GM19468 (cell line): Measurements from ENCODE around the gene AQP7.
A peak's percentile ranks its signal among the peaks of the same experiment; 100 is the strongest.
"Not testable (repeated sequence)": the region's sequence is repeated elsewhere in the genome, so short reads cannot be mapped to it uniquely, and the experiment has no call there.

ENCODE experiments used
- ATAC-seq: cut with Tn5 transposase; IDR thresholded peaks from one replicate; pipeline ENCODE4 v1.9.1; 2021; ENCODE audit warnings: mild to moderate bottlenecking, moderate library complexity, moderate number of reproducible peaks; ENCODE audit not compliant: unreplicated experiment; ENCODE audit errors: extremely low read depth

AQP7 gene

GRCh38 chr9:33402371-33402770 is at the start of gene AQP7:
Gene AQP7, minus strand, starts transcription at chr9:33402568. Its CDS starts 1,306 bp downstream, at chr9:33401262.
- not testable (repeated sequence) for ATAC-seq

- no peak for ATAC-seq
Measured at GRCh38 chr9:33450621-33451146, 48.3 kb upstream of the AQP7 start.

- ATAC-seq = no peak
Measured at GRCh38 chr9:33449715-33450114, 47.3 kb upstream of the AQP7 start.

- no peak for ATAC-seq
Measured at GRCh38 chr9:33447799-33448553, 45.6 kb upstream of the AQP7 start.

- peak; percentile 6 for ATAC-seq
Measured at GRCh38 chr9:33446946-33447798, 44.8 kb upstream of the AQP7 start, which contains the start of gene AQP3. Gene AQP3, minus strand, starts transcription at chr9:33447593. Its CDS starts 63 bp downstream, at chr9:33447530.

- peak; percentile 88 for ATAC-seq
Measured at GRCh38 chr9:33446240-33446945, 44.0 kb upstream of the AQP7 start.

GRCh38 chr9:33445389-33446239 is 43.2 kb upstream of the AQP7 start:
- ATAC-seq = no peak

- no peak for ATAC-seq
Measured at GRCh38 chr9:33443464-33444154, 41.2 kb upstream of the AQP7 start.

- no peak for ATAC-seq
Measured at GRCh38 chr9:33443047-33443446, 40.7 kb upstream of the AQP7 start.

GRCh38 chr9:33442125-33442524 is 39.8 kb upstream of the AQP7 start:
- no peak for ATAC-seq

- no peak for ATAC-seq
Measured at GRCh38 chr9:33440609-33441008, 38.2 kb upstream of the AQP7 start.

- ATAC-seq = no peak
Measured at GRCh38 chr9:33440204-33440603, 37.8 kb upstream of the AQP7 start.

GRCh38 chr9:33439731-33440130 is 37.4 kb upstream of the AQP7 start:
- ATAC-seq = no peak

- no peak for ATAC-seq
Measured at GRCh38 chr9:33438926-33439680, 36.7 kb upstream of the AQP7 start.

GRCh38 chr9:33437898-33438297 is 35.5 kb upstream of the AQP7 start:
- no peak for ATAC-seq

GRCh38 chr9:33437205-33437604 is 34.8 kb upstream of the AQP7 start:
- no peak for ATAC-seq

- no peak for ATAC-seq
Measured at GRCh38 chr9:33436445-33436844, 34.1 kb upstream of the AQP7 start.

GRCh38 chr9:33435821-33436277 is 33.5 kb upstream of the AQP7 start:
- no peak for ATAC-seq
